ENCODE measurements around the gene ZYX. TPM values are rescaled to one million over a fixed set of nuclear protein-coding genes. Genes with fewer than 3 reads are reported as not detected.

Gene ZYX
- total RNA-seq, 1 experiment from 2014 or later, result 237 TPM

DNA sequence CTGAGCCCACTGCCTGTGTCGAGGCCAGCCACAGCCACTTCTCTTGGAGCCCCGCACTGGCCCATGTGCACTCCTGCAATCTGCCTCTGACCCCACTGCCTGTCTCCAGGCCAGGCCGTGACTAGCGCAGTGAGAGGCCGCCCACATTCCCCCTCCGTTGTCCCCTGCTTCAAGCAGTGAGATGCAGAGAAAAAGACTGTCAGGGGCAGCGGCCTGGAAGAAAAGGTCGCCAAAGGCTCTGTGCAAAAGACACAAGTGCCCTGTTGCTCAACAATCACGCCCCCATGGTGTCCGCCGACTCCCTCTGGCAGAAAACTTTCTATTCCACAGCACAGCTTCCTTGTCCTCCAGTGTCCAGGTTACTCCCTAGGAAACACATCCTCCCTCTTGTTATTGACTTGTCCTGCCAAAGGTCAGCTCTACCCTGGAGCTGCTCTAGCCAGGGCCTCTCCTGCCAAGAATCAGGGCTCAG is 28.6 kb upstream of the ZYX start:
- Histone ChIP-seq H2AFZ (ENCODE audit: low read length) (no peak overlapping the region), H2BK20ac (ENCODE audit: low read depth, low read length, poor library complexity, severe bottlenecking) (no peak overlapping the region), H3T11ph (ENCODE audit: low read length) (no peak overlapping the region), H2BK5ac (ENCODE audit: insufficient read length, low read length) (no peak overlapping the region), H4K91ac (ENCODE audit: insufficient read length, low read depth, low read length) (no peak overlapping the region), H3K23me2 (ENCODE audit: insufficient read length, low read depth, low read length, poor library complexity, severe bottlenecking) (no peaks in the 10 kb centered on the region), H3K14ac (ENCODE audit: insufficient read depth, low read length) (no peak overlapping the region), H2AK5ac (ENCODE audit: insufficient read length, low read length) (no peak overlapping the region), H3K79me2 (ENCODE audit: insufficient read depth, low read length) (no peaks in the 10 kb centered on the region), H3K27ac (ENCODE audit: insufficient read length, low read depth, low read length) (no peak overlapping the region), H2BK120ac (ENCODE audit: low read depth, low read length, poor library complexity, severe bottlenecking) (no peak overlapping the region), H3K27me3 (ENCODE audit: insufficient read depth, low read length) (no peaks in the 10 kb centered on the region), H4K20me1 (ENCODE audit: control insufficient read depth, insufficient read depth, insufficient read length) (no peaks in the 10 kb centered on the region), H3K4me1 (ENCODE audit: insufficient read depth, low read length) (no peaks in the 10 kb centered on the region), H3K4ac (ENCODE audit: low read depth, low read length) (no peak overlapping the region), H2BK12ac (ENCODE audit: insufficient read length, low read depth, low read length) (no peak overlapping the region), H3K79me1 (ENCODE audit: insufficient read depth, low read depth, low read length, poor library complexity, severe bottlenecking) (no peaks in the 10 kb centered on the region), H3K9me3 (ENCODE audit: control insufficient read depth, low read depth, low read length) (no peaks in the 10 kb centered on the region), H4K5ac (ENCODE audit: insufficient read length, low read depth, low read length) (no peak overlapping the region), H3K18ac (ENCODE audit: insufficient read length, low read depth, low read length) (no peak overlapping the region), H3K23ac (ENCODE audit: insufficient read length, low read depth, low read length) (no peak overlapping the region), H3K56ac (ENCODE audit: insufficient read length, low read depth, low read length) (no peak overlapping the region), H3K4me2 (ENCODE audit: insufficient read depth, insufficient read length, low read length) (no peak overlapping the region), H2BK15ac (ENCODE audit: low read depth, low read length) (no peak overlapping the region), H4K8ac (replicated peaks; ENCODE audit: insufficient read length, low read depth, low read length) (no peak overlapping the region), H3K9ac (ENCODE audit: extremely low read depth, insufficient read length, low read length) (no peak overlapping the region)
- DNase-seq, result no peak
- H3K4me3 Mint-ChIP-seq, result no peak overlapping the region
- H3K27me3 Mint-ChIP-seq (ENCODE audit: low read depth), result peaks cover 6% of the 10 kb centered on the region
- peaks cover 17 to 21% of the 10 kb centered on the region in 2 experiments for H3K4me1 Mint-ChIP-seq
- peaks cover 17 to 36% (median 26%) of the 10 kb centered on the region in 3 experiments for H3K36me3 Mint-ChIP-seq (ENCODE audit: insufficient read depth in 1 of 3, low read depth in 3 of 3)
- no peaks in the 10 kb centered on the region for H3K9me3 Mint-ChIP-seq
- TF ChIP-seq, protein P1, sequence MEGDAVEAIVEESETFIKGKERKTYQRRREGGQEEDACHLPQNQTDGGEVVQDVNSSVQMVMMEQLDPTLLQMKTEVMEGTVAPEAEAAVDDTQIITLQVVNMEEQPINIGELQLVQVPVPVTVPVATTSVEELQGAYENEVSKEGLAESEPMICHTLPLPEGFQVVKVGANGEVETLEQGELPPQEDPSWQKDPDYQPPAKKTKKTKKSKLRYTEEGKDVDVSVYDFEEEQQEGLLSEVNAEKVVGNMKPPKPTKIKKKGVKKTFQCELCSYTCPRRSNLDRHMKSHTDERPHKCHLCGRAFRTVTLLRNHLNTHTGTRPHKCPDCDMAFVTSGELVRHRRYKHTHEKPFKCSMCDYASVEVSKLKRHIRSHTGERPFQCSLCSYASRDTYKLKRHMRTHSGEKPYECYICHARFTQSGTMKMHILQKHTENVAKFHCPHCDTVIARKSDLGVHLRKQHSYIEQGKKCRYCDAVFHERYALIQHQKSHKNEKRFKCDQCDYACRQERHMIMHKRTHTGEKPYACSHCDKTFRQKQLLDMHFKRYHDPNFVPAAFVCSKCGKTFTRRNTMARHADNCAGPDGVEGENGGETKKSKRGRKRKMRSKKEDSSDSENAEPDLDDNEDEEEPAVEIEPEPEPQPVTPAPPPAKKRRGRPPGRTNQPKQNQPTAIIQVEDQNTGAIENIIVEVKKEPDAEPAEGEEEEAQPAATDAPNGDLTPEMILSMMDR (conservative IDR thresholded peaks at IDR 0.05), result no peak
- WGBS (ENCODE audit: extremely low coverage, insufficient read length, low lambda C conversion rate), result no CpG with 5 or more reads among the region's 11 CpGs
- H3K27ac Mint-ChIP-seq, result peak overlapping the region in 2 of 3 experiments; percentile 42 to 49; a peak in 2 of 7 replicates
